GM18907 (cell line): ENCODE results near the gene WDR26.
"Not testable (repeated sequence)": the region's sequence is repeated elsewhere in the genome, so short reads cannot be mapped to it uniquely, and the experiment has no call there.

ENCODE experiments used
- ATAC-seq: cut with Tn5 transposase; IDR thresholded peaks from one replicate; pipeline ENCODE4 v1.9.1; 2021; ENCODE audit warnings: mild to moderate bottlenecking, moderate library complexity; ENCODE audit not compliant: unreplicated experiment

The WDR26 gene

DNA sequence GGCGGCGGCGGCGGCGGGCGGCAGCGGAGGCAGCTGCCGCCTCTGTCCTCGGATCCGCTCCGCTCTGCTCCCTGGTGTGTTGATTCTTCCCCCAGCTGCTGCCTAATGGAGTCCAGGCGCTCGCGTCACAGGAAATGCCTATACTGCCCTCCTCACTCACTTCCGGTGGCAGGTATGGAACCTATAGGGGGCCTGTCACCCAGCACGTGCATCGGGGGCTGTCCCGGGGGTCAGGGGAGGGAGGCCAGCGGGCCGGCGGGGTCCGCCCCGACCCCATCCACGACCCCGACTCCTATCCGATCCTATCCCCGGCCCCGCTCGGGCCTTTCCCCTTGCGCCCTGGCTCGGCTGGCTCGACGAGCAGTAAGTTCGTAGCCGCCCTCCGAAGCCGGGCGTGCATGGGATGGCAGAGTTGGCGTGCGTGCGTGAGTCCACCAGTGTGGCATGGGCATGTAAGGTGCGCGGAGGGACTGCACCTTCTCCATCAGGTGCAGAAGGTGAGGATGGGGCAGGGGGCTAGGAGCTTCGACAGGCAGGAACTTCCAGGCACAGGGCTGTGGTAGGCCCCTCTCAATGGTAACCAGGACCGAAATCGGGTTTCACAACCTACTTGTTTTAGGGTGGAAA, at the start of gene WDR26:
WDR26 (minus strand) TSS at position 107 of the 627 bp plus-strand sequence.
- ATAC-seq: peak; percentile 91

DNA sequence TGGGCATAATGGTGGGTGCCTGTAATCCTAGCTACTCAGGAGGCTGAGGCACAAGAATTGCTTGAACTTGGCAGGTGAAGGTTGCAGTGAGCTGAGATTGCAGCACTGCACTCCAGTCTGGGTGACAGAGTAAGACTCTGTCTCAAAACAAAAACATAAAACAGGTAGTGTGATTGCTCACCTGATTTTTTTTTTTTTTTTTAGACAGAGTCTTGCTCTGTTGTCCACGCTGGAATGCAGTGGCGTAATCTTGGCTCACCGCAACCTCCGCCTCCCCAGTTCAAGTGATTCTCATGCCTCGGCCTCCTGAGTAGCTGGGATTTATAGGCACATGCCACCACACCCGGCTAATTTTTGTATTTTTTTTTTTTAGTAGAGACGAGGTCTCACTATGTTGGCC, 48.6 kb upstream of the WDR26 start:
- not testable (repeated sequence) for ATAC-seq

DNA sequence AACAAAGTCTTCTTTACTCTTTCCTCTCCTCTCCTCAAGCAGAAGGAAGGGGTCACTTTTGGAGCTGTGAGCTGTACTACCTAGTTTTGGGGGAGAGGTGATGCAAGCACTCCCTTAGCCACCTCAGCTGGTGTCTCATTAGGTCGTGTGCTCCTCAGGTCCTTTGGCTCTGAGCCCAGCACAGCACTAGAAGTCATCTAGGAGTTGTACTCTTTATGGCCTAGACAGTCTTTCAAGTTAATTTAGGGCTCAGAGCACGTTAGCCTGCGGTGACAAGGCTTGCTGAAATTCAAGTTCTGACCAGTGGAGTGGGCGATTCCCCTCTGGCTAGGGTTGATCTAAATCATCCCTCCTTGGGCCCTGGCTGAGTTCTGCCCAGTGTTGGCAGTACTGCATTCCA, 48.0 kb upstream of the WDR26 start:
- no peak for ATAC-seq

DNA sequence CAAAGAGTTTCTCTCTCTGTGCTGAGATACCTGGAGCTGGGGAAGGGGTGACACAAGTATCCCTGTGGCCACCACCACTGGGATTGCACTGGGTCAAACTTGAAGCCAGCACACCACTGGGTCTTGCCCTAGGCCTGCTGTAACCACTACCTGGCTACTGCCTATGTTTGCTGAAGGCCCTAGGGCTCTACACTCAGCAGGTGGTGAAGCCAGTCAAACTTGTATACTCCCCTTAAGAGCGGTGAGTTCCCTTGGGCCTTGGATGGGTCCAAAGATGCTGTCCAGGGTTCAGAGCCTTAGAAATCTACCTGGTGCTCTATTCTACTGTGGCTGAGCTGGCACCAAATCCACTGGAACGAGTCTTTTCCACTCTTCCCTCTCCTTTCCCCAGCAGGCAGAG, 47.0 kb upstream of the WDR26 start:
- no peak for ATAC-seq

DNA sequence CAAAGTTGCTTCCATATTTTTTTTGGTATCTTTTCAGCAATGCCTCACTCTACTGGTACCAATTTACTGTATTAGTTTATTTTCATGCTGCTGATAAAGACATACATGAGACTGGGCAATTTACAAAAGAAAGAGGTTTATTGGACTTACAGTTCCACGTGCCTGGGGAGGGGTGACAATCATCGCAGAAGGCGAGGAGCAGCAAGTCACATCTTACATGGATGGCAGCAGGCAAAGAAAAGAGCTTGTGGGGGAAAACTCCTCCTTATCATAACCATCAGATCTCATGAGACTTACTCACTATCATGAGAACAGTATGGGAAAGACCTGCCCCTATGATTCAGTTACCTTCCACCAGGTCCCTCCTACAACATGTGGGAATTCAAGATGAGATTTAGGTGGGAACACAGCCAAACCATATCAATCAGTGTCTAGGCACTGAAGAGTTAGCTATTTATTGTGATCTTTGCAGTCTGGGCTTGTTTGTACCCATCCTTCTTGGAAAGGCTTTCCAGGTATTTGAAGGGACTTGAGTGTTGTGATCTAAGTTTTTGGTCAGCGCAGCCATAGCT, 46.4 kb upstream of the WDR26 start:
- ATAC-seq: not testable (repeated sequence)

DNA sequence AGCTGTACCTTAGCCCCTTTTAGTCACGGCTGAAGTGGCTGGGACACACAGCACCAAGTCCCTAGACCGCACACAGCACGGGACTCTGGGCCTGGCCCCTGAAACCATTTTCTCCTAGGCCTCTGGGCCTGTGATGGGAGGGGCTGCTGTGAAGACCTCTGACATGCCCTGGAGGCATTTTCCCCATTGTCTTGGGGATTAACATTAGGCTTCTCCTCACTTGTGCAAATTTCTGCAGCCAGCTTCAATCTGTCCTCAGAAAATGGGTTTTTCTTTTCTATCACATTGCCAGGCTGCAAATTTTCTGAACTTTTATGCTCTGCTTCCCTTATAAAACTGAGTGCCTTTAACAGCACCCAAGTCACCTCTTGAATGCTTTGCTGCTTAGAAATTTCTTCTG, 45.6 kb upstream of the WDR26 start:
- not testable (repeated sequence) for ATAC-seq

DNA sequence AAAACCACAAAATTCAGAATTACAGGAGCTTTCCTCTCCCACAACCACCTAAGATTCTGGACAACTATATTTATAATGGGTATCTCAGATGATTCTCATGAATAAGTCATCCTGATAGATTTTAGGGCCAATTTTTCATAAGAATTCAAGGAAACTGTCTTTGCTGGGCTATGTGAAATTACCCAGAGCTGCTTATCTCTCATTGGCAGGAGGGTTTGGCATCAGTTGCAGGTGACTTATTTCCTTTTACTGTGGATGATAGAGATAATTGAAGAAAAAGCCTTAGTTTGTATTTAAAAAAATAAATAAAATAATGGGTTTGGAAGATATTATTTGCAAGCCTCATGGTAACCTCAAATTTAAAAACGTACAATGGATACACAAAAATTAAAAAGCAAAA, 38.2 kb upstream of the WDR26 start:
- no peak for ATAC-seq

DNA sequence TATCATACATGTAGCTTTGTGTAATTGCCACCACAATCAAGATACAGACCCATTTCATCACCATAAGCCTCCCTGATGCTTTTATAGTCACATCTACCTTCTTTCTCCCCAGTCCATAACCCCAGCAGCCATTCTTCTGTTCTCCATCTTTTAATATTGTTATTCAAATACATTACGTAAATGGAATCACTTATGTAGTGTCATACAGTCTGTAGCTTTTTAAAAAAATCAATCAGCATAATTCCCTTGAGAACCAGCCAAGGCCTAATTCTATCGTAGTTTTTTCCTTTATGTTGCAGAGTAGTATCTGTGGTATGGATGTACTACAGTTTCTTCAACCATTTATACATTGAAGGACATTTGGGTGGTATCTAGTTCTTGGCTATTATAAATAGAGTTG, 31.6 kb upstream of the WDR26 start:
- no peak for ATAC-seq

DNA sequence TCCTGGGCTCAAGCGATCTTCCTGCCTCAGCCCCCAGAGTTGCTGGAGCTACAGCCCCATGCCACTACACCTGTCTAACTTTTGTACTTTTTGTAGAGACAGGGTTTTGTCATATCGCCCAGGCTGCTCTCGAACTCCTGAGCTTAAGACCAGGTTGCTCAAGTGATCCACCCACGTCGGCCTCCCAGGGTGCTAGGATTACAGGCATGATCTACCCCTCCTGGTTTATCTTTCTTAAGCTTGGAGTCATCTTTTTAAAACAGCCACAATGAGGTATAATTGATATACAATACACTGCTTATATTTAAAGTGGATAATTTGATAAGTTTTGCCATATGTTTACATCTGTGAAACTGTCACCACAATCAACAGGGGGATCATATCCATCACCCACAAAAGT, 25.4 kb upstream of the WDR26 start:
- ATAC-seq: no peak

DNA sequence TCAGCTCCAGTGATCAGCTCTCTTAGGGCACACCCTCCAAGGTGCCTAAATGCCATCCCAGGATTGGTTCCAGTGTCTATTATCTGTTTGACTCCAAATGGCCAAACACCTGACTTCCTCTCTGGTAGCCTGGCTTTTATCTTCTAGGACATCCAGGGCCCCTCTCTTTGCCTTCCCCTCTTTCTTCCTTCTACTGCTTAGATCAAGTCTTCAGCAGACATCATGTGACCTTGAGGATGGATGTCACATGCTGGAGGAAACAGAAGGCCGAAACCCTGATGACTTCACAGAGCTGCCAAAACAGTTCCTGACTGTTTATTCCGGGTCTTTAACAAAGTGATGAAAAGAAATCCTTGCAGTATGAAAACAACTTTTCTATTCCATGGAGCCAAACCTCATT, 24.4 kb upstream of the WDR26 start:
- ATAC-seq: no peak

DNA sequence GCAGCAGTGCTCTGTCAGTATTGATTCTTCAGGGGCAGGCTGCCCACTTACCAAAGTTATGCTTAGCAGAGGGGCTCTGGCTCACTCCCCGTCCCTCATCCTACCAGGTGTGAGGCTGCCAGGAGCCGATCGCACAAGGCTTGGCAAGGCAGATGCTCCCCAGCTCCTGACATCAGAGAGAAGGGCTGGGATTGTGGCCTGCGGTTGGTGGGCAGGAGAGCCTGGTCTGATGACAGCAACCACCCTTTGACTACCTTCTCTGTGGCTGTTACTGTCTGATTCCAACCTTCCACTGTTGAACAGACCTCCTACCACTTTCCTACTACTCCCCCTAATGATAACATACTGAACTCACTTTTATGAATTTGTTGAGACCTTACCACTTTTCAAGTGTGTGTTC, 23.7 kb upstream of the WDR26 start:
- no peak for ATAC-seq

DNA sequence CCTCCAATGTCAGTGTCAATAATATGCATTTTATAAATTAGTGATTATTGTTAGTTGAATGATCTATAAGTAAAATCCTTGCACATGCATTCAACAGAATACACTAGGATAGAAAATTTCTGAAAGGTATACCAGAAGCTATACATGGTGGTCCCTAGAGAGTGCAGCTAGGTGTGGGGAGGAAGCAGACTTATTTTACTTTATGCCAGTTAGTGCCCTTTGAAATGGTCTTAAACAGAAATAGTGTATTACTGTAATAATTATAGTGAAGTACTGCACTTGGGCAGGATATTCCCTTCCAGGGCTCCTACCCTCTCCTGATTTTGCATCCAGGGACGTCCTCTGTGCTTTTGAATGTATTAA, 23.2 kb upstream of the WDR26 start:
- ATAC-seq: no peak

DNA sequence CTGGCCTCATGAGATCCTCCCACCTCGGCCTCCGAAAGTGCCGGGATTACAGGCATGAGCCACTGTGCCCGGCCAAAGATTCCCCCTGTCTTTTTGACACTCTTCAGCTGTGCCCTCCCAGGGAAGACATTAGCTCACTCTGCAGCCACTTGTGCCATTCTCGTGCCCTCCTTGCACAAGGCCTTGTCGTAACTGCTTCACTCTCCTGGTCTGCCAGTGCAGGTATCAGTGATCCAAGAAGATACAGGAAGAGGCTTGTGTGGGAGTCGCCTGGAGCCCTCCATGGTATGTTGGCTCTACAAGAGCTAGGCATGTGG, 22.0 kb upstream of the WDR26 start:
- no peak for ATAC-seq

DNA sequence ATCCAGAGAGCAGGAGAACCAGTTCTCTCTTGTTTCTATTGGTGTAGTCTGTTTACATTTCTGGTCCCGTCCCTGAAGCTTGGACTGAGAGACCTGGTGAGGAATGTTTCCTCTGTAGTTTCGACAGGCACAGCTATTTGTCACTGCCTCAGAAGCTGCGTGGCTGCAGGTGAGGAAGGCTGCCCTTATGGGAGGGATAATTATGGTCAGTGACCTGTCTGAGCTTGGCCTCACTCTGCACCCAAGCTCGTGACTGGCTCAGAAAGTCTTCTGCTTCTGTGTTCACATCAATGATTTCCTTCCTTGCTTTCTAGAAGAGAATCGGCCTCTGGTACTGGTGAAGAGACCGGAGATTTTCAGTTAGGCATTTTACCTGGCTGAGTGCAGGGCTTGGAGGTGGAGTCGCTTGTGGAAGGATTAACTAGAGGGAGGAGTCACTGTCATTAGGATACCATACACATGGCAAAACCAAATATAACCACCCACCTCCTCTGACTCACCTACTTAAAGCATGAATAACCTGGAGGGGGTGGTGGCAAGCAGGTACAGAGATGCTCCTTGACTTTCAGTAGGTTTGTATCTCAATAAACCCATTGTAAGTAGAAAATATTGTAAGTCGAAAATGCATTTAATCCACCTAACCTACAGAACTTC, 19.9 kb upstream of the WDR26 start:
- ATAC-seq: no peak

DNA sequence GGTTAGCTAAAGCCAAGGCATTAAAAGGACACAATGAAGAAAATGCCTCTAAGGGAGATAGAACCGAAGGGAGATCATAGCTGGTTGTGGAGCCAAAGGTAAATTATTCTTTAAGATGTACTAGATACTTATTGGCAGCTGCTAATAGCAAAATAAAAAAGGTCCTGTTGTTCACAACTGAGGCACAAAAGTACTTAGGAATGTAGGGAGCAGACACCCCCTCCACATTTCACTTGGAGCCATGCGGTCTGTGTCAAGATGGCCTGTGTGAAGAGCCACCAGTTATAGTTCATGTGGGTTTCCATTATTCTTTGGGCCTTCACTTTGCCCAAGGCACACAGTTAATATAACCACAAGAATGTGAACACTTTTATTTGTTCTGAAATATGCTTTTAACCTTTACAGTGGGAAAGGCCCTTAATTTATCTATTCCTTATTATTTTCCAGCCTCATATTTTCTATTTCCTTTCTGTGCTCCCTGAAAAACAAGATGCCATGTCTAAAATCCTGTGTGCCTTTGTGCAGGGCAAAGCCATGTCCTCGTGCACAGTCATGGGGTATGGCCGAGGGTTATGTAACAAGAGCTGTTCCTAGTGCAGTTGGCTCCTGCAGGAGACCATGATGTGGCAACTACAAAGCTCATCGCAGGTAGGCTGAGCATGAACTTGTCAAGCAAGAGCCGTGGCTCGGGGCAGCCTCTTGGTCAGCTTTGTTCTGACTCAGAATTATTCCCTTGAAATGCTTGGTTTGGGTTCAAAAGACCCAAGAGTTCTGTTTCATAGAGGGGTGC, 16.2 kb upstream of the WDR26 start:
- no peak for ATAC-seq

DNA sequence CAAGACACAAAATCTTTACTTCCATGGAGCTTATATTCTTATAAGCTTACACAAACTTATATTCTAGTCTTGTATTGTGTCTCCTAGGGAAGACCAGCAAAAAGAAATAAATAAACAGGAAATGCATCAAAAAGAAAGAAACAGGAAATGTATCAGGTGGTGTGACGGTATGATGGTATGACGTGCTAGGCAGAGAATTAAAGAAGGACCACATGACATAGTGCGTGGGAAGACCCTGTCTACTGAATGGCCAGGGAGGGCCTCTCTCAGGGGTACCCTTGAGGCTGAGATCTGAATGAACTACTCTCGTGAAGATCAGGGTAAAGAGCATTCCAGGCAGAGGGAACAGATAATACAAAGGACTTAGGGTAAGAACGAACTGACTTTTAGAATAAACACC, 15.6 kb upstream of the WDR26 start:
- no peak for ATAC-seq

DNA sequence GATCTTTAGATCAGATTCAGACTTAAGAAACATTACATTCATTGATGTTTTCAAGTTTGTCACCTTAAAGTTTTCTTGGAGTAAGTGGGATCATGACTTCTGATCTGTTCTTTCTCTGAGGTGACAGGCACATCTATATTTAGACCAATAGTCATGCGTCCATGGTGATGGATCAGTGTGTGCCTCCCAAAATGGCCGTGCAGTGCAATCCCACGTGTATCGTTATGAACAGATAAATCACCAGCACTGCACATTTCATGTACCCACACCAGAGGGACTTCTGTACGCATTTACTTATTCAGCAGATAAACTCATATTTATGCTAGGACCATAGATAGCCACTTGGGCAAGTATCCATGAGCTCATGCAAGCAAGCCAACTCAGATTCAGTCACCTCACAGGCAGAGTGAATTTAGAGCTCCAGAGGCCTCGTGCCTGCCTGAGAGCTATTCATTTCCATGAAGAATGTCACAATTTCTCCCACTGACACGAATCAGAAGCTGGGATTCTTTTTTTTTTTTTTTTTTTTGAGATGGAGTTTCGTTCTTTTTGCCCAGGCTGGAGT, 13.9 kb upstream of the WDR26 start:
- ATAC-seq: no peak

DNA sequence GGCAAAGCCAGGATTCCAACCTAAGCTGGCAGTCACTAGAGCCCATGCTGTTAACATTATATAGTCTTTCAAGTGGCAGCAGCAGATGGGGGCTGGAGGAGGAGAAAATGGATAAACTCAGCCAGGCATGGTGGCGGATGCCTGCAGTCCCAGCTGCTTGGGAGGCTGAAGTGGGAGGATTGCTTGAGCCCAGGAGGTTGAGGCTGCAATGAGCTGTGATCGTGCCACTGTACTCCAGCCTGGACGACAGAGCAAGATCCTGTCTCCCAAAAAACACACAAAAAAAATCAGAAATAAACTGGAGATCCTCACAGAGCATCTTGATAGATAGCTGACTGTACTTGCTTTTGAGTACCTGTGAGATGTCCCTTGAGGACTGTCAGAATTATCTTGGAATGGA, 13.4 kb upstream of the WDR26 start:
- ATAC-seq: no peak

DNA sequence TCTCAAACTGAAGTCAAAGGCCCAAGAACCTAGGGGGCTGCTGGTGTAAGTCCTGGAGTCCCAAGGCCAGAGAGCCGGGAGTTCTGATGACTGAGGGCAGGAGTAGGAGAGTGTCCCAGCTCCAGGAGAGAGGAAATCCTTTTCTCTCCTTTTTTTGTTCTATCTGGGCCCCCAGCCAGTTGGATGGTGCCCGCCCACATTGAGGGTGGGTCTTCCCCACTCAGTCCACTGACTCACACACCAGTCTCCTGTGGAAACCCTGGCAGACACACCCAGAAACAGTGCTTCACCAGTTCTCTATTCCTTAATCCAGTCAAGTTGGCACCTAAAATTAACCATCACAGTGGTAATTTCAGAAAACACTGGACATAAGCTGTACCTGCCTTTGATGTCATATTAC, 12.7 kb upstream of the WDR26 start:
- ATAC-seq: no peak

DNA sequence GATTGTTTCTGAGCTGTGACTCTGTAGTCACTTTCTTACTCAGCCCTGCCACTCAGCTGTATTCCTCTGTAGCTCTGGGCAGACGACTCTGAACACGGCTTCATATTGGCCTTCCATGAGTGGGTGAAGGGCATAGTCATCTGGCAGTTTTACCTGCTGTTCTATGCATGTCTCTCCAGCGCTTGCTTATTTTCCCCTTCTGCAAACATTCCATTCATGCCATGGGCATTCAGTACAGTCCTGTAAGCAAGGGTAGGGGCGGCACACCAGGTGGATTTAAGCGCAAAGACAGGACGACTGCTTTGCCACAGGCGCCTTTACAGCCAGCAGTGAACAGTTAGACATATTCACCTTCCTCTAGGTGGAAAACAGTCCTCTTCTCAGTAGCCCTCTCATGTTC, 4.4 kb upstream of the WDR26 start:
- no peak for ATAC-seq

DNA sequence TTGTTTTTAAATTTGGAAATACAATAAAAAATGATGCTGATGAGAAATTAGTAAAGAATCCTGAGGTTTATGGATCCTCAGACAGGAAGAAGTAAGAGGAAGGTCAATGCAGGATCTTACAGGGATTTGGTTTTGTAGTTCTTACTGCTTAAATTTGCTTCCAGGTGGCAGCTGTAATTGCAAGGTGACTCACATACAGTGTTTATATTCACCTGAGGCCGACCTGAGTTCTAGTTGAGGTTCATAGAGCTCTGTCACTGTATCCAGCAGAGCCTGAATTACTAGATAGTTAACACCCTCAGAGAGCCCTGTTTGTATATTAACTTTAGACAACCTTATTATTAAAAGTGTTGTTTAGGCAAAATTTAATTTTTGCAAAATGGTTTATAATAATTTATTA, 1.4 kb upstream of the WDR26 start:
- no peak for ATAC-seq

DNA sequence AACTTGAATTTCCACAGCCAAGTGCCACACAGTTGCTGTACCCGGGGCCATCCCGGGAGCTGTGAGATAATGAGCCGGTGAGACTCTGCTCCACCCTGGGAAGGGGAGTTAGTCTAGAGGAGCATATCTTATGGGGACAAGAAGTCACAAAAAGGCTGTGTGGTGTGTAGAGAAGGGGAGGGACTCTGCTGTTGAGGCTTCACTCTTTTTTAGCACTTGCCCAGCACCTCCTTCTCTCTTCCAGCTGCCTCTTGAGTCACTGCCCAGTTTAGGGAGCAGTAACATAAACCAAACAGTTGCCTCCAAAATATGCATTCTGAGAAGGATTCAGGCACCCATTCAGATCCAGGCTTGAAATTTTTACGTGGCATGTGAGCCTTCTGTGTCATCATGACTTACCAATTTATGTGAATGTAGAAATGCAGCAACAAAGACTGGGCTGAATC, 744 bp upstream of the WDR26 start:
- ATAC-seq: peak; percentile 15
